B cell (primary cell): Measurements from ENCODE around the gene CCNE1. TPM values are rescaled to one million over a fixed set of nuclear protein-coding genes. Genes with fewer than 3 reads are reported as not detected.
A peak's percentile ranks its signal among the peaks of the same experiment; 100 is the strongest.

ENCODE experiments used
- ATAC-seq: fragments of 200-7000 bp; cut with Tn5 transposase; one replicate; pipeline ENCODE4 v1.10.0; 2021; ENCODE audit warnings: low read depth, mild to moderate bottlenecking, moderate number of reproducible peaks, moderate library complexity
- CTCF ChIA-PET: fragments of 350-600 bp; sonication (Branson Sonifier 250); formaldehyde crosslinking; loops from one replicate; lab custom pipeline; 2021; ENCODE audit warnings: antibody characterized with exemption, inconsistent platforms; lab: Charles Lee
- POLR2A ChIA-PET: fragments of 350-600 bp; sonication (Branson Sonifier 250); formaldehyde crosslinking; loops from one replicate; lab custom pipeline; 2021; ENCODE audit warnings: antibody characterized with exemption; lab: Charles Lee
- DNase-seq: peaks from one replicate; pipeline ENCODE4 v3.0.0; 2013
- H2AFZ ChIP-seq: 2 replicates; pipeline ENCODE4 v1.6.1; 2012; ENCODE audit warnings: mild to moderate bottlenecking, low read depth, low read length; ENCODE audit not compliant: insufficient read depth, poor library complexity, severe bottlenecking
- H3K27ac ChIP-seq, 2 donors: 1 replicate in 1 of 2; 2 replicates in 1 of 2; pipeline ENCODE4 v1.5.1; 2012 to 2013; ENCODE audit warnings: low read length in 2 of 2, mild to moderate bottlenecking in 2 of 2, moderate library complexity in 1 of 2
- H3K27me3 ChIP-seq, 4 experiments: fragments of 200-600 bp in 1 of 4; sonication (generic) in 1 of 4; replicated peaks in 1 of 4; 1 replicate in 2 of 4; 2 replicates in 2 of 4; pipeline versions ENCODE4 v1.6.1 to v1.7.0; 2013 to 2016; ENCODE audit warnings: low read length in 3 of 4, mild to moderate bottlenecking in 2 of 4, mixed read lengths in 1 of 4, moderate library complexity in 1 of 4; ENCODE audit not compliant: insufficient read depth in 4 of 4, control insufficient read depth in 3 of 4; ENCODE audit errors: control extremely low read depth in 1 of 4
- H3K36me3 ChIP-seq, 2 experiments: replicated peaks in 1 of 2; 1 replicate in 1 of 2; 2 replicates in 1 of 2; pipeline versions ENCODE4 v1.6.1 to v1.7.1; 2013; ENCODE audit warnings: low read length in 1 of 2; ENCODE audit not compliant: insufficient read depth in 2 of 2, control insufficient read depth in 1 of 2; ENCODE audit errors: control extremely low read depth in 1 of 2, extremely low read depth in 1 of 2
- H3K4me1 ChIP-seq, 2 donors: fragments of 200-600 bp in 1 of 2; sonication (generic) in 1 of 2; 1 replicate in 1 of 2; 2 replicates in 1 of 2; pipeline versions ENCODE4 v1.5.1 to v1.6.1; 2013 to 2017; ENCODE audit warnings: low read length in 2 of 2; ENCODE audit not compliant: control insufficient read depth in 2 of 2, insufficient read depth in 2 of 2
- H3K4me2 ChIP-seq: replicated peaks from 2 replicates; pipeline ENCODE3; 2012; ENCODE audit warnings: mild to moderate bottlenecking, low read depth, low read length; ENCODE audit not compliant: poor library complexity, severe bottlenecking
- H3K4me3 ChIP-seq, 5 experiments: fragments of 200-600 bp in 1 of 5; sonication (generic) in 1 of 5; 1 replicate in 3 of 5; 2 replicates in 2 of 5; pipeline versions ENCODE4 v1.5.1 to v1.7.0; 2011 to 2016; ENCODE audit warnings: low read length in 4 of 5, mild to moderate bottlenecking in 4 of 5, low read depth in 2 of 5, control low read depth in 1 of 5, moderate library complexity in 1 of 5; ENCODE audit not compliant: insufficient read depth in 1 of 5; ENCODE audit errors: control extremely low read depth in 1 of 5, extremely low read depth in 1 of 5
- H3K79me2 ChIP-seq: fragments of 200-600 bp; sonication (generic); one replicate; pipeline ENCODE4 v1.6.0; 2016; ENCODE audit warnings: low read length; ENCODE audit not compliant: control insufficient read depth, insufficient read depth
- H3K9ac ChIP-seq: fragments of 200-600 bp; sonication (generic); 2 replicates; pipeline ENCODE4 v1.6.1; 2017; ENCODE audit warnings: mild to moderate bottlenecking, low read length, moderate library complexity
- H3K9me3 ChIP-seq, 3 donors: one replicate each; pipeline versions ENCODE4 v1.6.1 to v1.7.1; 2013; ENCODE audit warnings: low read length in 2 of 3; ENCODE audit not compliant: control insufficient read depth in 2 of 3, insufficient read depth in 1 of 3; ENCODE audit errors: control extremely low read depth in 1 of 3
- H4K20me1 ChIP-seq: 2 replicates; pipeline ENCODE4 v1.6.0; 2012; ENCODE audit warnings: mild to moderate bottlenecking, low read length; ENCODE audit not compliant: insufficient read depth, control insufficient read depth, poor library complexity, severe bottlenecking
- H3K27ac Mint-ChIP-seq: one replicate; pipeline ENCODE4 v1.8.0; 2021; ENCODE audit warnings: mixed read lengths
- H3K27me3 Mint-ChIP-seq: one replicate; pipeline ENCODE4 v1.8.0; 2021; ENCODE audit warnings: mixed read lengths
- H3K4me1 Mint-ChIP-seq: one replicate; pipeline ENCODE4 v1.8.0; 2021; ENCODE audit warnings: mixed read lengths
- H3K4me3 Mint-ChIP-seq: one replicate; pipeline ENCODE4 v1.8.0; 2021; ENCODE audit warnings: mixed read lengths
- H3K9me3 Mint-ChIP-seq: one replicate; pipeline ENCODE4 v1.8.0; 2022; ENCODE audit warnings: mixed read lengths; ENCODE audit not compliant: insufficient read depth
- CTCF ChIP-seq: fragments of 200-600 bp; IDR thresholded peaks from one replicate; pipeline ENCODE4 v1.8.0; 2022; ENCODE audit warnings: antibody characterized with exemption, mild to moderate bottlenecking
- EZH2 ChIP-seq: IDR thresholded peaks from 2 replicates; pipeline ENCODE4 v1.6.1; 2012; ENCODE audit warnings: borderline replicate concordance, low read depth, mild to moderate bottlenecking, moderate library complexity, low read length; ENCODE audit not compliant: insufficient read depth, poor library complexity, severe bottlenecking
- WGBS: methylation state at CpG from one replicate; pipeline ENCODE4 v1.1.5; 2013; ENCODE audit warnings: missing lambda C conversion rate; ENCODE audit not compliant: insufficient coverage; 5-methylcytosine and 5-hydroxymethylcytosine counted together
- intact Hi-C: fragments of 100-400 bp; cut with micrococcal nuclease; formaldehyde crosslinking; loops from one replicate; pipeline ENCODE4 v1.10.0; 2022
- polyA plus RNA-seq: library from polyadenylated mRNA; depleted of rRNA; stranded (reverse); fragments of >200 nt; gene quantifications from 2 replicates; pipeline ENCODE4 v1.2.3, GENCODE V29; 2012
- total RNA-seq, 2 donors: library from RNA; stranded (reverse); fragments of 120-200 nt in 1 of 2; gene quantifications; 1 replicate in 1 of 2; 2 replicates in 1 of 2; pipeline versions ENCODE4 v1.2.3 to v1.2.4, GENCODE V29; 2013 to 2022

Gene CCNE1
- total and polyA plus RNA-seq, 2 donors (not counting 1 experiment from before 2014, with no cell fraction given) = 2.5 to 2.8 TPM

- Histone ChIP-seq H3K9me3 (no peaks in the 10 kb centered on the region), H3K4me3 (no peak overlapping the region), H3K79me2 (no peaks in the 10 kb centered on the region), H3K27ac (no peak overlapping the region), H2AFZ (no peak overlapping the region), H3K4me2 (no peak overlapping the region), H3K36me3 (no peaks in the 10 kb centered on the region), H4K20me1 (no peaks in the 10 kb centered on the region), H3K9ac (no peak overlapping the region), H3K4me1 (peaks cover 29 to 43% of the 10 kb centered on the region in 2 donors), H3K27me3 (peaks cover 0 to 9% (median 0%) of the 10 kb centered on the region in 4 experiments)
- intact Hi-C loops = no loop called here
- no peak for DNase-seq
- peaks cover 9% of the 10 kb centered on the region for H3K27me3 Mint-ChIP-seq
- 59% methylated on average over 5 of the region's 17 CpGs for WGBS
- H3K9me3 Mint-ChIP-seq = no peaks in the 10 kb centered on the region
- POLR2A ChIA-PET = no interaction called here
- H3K27ac Mint-ChIP-seq = no peak overlapping the region
- CTCF ChIA-PET = interaction anchor here (1.1 kb wide), 1 partner anchor 23 kb away, joined by 3 read pairs; no protein-coding TSS in a partner anchor
- peaks cover 45% of the 10 kb centered on the region for H3K4me1 Mint-ChIP-seq
- no peak for TF ChIP-seq EZH2
- TF ChIP-seq CTCF = no peak
- H3K4me3 Mint-ChIP-seq = no peak overlapping the region
- ATAC-seq = no peak
These were observed 23.4 kb downstream of the CCNE1 start for GRCh38 chr19:29834991-29835846.

GRCh38 chr19:29836409-29836825 is 24.6 kb downstream of the CCNE1 start:
- Histone ChIP-seq H3K36me3 (no peaks in the 10 kb centered on the region), H3K79me2 (no peaks in the 10 kb centered on the region), H3K27me3 (peaks cover 0 to 9% (median 0%) of the 10 kb centered on the region in 4 experiments), H3K4me1 (peaks cover 21 to 32% of the 10 kb centered on the region in 2 donors), H3K4me2 (peak overlapping the region; percentile 14), H4K20me1 (no peaks in the 10 kb centered on the region), H3K27ac (no peak overlapping the region), H3K9ac (no peak overlapping the region), H3K4me3 (no peak overlapping the region), H2AFZ (no peak overlapping the region), H3K9me3 (no peaks in the 10 kb centered on the region)
- DNase-seq = no peak
- Mint-ChIP-seq H3K27ac (peak overlapping the region; percentile 6), H3K27me3 (peaks cover 9% of the 10 kb centered on the region), H3K4me1 (peaks cover 34% of the 10 kb centered on the region), H3K4me3 (no peak overlapping the region), H3K9me3 (no peaks in the 10 kb centered on the region)
- ChIA-PET POLR2A (no interaction called here), CTCF (no interaction called here)
- TF ChIP-seq EZH2 (no peak), CTCF (no peak)
- 70% methylated on average over 2 of the region's 5 CpGs for WGBS
- ATAC-seq = no peak
- intact Hi-C loops = no loop called here
